ENCODE measurements around the gene RSBN1.
"Not testable (repeated sequence)": the region's sequence is repeated elsewhere in the genome, so short reads cannot be mapped to it uniquely, and the experiment has no call there.

RSBN1 gene

DNA sequence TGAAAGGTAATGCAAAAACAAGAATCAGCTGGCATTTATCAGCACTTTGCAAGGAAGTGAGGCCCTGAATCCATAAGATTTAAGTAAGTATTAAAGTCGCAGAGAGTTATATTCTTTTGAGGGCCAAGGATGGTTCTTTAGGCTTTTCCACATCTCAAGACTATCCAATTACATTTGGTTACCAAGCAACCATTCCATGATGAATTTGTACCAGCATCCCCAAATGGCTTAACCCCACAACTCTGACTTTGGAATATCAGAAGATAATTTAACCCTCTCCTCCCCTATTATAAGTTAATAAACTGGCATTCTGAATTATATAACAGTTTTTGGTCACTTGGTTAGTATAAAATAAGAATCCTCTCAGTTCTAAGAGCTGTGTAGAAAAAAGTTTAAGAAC, 55.8 kb downstream of the RSBN1 start:
- no peak for DNase-seq (ENCODE audit: extremely low read depth, low read depth)

DNA sequence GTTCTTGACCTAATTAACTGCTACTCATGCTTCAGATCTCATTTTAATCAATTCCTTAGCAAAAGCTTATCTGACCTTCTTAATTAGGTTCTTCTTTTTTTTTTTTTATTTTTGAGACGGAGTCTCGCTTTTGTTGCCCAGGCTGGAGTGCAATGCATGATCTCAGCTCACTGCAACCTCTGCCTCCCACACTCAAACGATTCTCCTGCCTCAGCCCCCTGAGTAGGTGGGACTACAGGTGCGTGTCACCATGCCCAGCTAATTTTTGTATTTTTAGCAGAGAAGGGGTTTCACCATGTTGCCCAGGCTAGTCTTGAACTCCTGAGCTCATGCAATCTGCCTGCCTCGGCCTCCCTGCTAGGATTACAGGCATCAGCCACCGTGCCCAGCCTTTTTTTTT, 58.9 kb downstream of the RSBN1 start:
- not testable (repeated sequence) for DNase-seq (ENCODE audit: extremely low read depth, low read depth)

More for the DNA sequence above, 55.8 kb downstream of the RSBN1 start:
- TF ChIP-seq, protein P1, sequence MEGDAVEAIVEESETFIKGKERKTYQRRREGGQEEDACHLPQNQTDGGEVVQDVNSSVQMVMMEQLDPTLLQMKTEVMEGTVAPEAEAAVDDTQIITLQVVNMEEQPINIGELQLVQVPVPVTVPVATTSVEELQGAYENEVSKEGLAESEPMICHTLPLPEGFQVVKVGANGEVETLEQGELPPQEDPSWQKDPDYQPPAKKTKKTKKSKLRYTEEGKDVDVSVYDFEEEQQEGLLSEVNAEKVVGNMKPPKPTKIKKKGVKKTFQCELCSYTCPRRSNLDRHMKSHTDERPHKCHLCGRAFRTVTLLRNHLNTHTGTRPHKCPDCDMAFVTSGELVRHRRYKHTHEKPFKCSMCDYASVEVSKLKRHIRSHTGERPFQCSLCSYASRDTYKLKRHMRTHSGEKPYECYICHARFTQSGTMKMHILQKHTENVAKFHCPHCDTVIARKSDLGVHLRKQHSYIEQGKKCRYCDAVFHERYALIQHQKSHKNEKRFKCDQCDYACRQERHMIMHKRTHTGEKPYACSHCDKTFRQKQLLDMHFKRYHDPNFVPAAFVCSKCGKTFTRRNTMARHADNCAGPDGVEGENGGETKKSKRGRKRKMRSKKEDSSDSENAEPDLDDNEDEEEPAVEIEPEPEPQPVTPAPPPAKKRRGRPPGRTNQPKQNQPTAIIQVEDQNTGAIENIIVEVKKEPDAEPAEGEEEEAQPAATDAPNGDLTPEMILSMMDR (IDR thresholded peaks at IDR 0.05; ENCODE audit: low read depth, low read length), result no peak

DNA sequence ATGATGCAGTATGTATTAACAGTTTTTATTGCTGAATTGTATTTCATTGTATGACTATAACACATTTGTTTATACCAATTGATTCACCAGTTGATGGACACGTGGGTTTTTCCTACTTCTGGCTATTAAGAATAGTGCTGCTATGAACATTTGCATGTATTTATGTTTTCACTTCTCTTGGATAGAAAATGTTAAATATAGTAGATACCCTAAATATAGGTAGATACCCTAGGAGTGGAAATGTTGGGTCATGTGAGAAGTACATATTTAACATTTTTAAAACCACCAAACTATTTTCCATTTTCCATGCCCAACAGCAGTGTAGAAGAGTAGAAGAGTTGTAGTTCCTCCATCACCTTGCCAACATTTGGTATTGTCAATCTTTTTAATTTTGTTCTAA, 60.8 kb downstream of the RSBN1 start:
- DNase-seq (ENCODE audit: extremely low read depth, low read depth), result no peak
- TF ChIP-seq, protein P1 (IDR thresholded peaks at IDR 0.05; ENCODE audit: low read depth, low read length), result no peak

DNA sequence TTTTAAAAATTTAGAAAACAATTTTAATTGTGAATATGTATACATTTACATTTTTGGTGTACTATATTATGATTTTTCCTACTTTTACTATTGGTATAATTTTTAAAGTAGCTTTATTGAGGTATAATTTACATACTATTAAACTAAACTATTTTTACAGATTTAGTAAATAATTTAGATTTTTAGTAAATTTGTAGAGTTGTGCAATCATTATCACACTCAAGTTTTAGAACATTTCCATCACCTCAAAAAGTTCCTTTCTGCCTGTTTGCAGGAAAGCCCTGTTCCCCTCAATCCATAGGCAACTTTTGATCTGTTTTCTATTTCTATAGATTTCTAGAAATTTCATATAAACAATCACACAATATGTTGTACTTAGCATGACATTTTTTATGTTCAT, 61.2 kb downstream of the RSBN1 start:
- DNase-seq (ENCODE audit: extremely low read depth, low read depth), result no peak
- TF ChIP-seq, protein P1 (IDR thresholded peaks at IDR 0.05; ENCODE audit: low read depth, low read length), result no peak

DNA sequence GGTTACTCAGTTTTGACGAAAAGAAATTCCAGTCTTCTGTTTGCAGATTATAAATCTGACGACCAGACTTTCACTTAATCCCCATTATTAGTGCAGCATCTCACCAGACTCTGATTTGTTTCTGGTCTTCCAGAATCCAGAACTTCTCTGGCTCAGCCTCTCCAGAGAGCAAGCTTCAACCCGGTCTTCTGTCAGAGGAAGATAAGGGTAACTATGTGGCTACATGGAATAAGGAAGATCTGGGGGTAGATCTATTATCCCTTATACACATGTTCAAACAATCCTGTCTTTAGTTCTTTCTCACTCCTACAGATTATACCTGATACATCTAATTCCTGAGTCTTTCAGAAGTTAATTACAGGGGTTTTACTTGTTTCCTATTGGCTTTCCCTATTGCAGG, 62.9 kb downstream of the RSBN1 start:
- no peak for DNase-seq (ENCODE audit: extremely low read depth, low read depth)
- TF ChIP-seq, protein P1 (IDR thresholded peaks at IDR 0.05; ENCODE audit: low read depth, low read length), result no peak

DNA sequence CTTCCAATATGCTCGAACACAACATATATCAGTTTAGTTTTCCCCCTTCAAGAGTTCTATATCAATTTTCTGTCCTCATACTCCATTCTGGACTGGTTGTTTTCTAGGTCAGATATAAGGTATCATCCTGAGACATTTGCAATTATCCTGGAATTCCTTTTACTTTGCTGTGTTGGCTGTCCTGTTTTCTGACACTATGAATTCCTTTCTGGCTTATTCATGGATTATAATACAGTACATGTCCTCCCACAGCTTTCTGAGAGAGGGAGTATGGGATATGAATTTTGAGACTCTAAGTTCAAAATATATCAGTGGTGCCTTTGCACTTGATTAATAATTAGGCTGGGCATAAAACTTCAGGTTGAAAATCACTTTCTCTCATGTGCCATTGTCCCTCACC, 64.9 kb downstream of the RSBN1 start:
- no peak for DNase-seq (ENCODE audit: extremely low read depth, low read depth)
- TF ChIP-seq, protein P1 (IDR thresholded peaks at IDR 0.05; ENCODE audit: low read depth, low read length), result no peak

DNA sequence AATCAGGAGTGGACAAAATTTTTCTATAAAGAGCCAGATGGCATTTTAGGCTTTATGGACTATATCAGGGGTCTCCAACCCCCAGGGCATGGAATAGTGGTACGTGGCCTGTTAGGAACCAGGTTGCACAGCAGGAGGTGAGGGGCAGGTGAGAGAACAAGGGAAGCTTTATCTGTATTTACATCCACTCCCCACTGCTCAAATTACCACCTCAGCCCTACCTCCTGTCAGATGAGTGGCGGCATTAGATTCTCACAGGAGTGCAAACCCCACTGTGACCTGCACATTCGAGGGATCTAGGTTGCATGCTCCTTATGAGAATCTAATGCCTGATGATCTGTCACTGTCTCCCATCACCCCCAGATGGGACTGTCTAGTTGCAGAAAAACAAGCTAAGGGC, 66.9 kb downstream of the RSBN1 start:
- no peak for DNase-seq (ENCODE audit: extremely low read depth, low read depth)
- TF ChIP-seq, protein P1 (IDR thresholded peaks at IDR 0.05; ENCODE audit: low read depth, low read length), result no peak

DNA sequence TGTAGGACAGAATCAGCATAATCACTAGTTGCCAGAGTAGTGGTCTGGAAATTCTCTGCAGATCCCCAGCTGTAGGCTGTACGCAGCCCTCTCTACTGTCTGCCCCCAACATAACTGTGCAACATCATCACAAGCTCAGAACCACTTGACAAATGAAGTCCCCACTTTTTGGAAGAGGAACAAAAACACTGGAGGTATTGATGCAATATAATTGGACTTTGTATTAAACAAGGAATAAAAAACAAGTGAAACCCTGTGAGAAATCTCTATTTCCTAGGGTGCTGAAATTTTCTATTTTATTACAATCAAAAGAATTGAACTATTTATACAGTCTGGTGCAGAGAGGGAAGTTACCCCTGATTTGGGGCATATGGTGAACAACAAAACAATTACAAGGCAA, 68.2 kb downstream of the RSBN1 start:
- DNase-seq (ENCODE audit: extremely low read depth, low read depth), result no peak
- TF ChIP-seq, protein P1 (IDR thresholded peaks at IDR 0.05; ENCODE audit: low read depth, low read length), result no peak
